Right atrium auricular region (tissue), 2 donors: ENCODE measurements around the gene PALLD. TPM values are rescaled to one million over a fixed set of nuclear protein-coding genes. Genes with fewer than 3 reads are reported as not detected.

Experiments
- DNase-seq: peaks from one replicate; pipeline ENCODE4 v3.0.0-alpha.2; 2019; ENCODE audit warnings: low spot score
- H3K27ac ChIP-seq, 2 donors: fragments of 200-600 bp; sonication (generic); 1 replicate in 1 of 2; 2 replicates in 1 of 2; pipeline ENCODE4 v1.5.1; 2016 to 2019
- H3K27me3 ChIP-seq, 2 donors: fragments of 200-600 bp; sonication (generic); one replicate each; pipeline versions ENCODE4 v1.5.1 to v1.6.0; 2017 to 2019
- H3K36me3 ChIP-seq: fragments of 200-600 bp; sonication (generic); one replicate; pipeline ENCODE4 v1.5.1; 2016
- H3K4me1 ChIP-seq, 2 donors: fragments of 200-600 bp; sonication (generic); one replicate each; pipeline versions ENCODE4 v1.5.1 to v1.6.0; 2017 to 2019
- H3K4me3 ChIP-seq, 2 donors: fragments of 200-600 bp; sonication (generic); 1 replicate in 1 of 2; 2 replicates in 1 of 2; pipeline ENCODE4 v1.5.1; 2017 to 2019; ENCODE audit warnings: mild to moderate bottlenecking in 1 of 2, moderate library complexity in 1 of 2
- H3K9me3 ChIP-seq, 2 donors: fragments of 200-600 bp; sonication (generic); one replicate each; pipeline ENCODE4 v1.5.1; 2019
- CTCF ChIP-seq, 2 donors: fragments of 200-600 bp; sonication (generic); IDR thresholded peaks; one replicate each; pipeline ENCODE4 v1.5.1; 2019; ENCODE audit warnings: antibody characterized with exemption in 2 of 2
- total RNA-seq, 2 donors: library from RNA; depleted of rRNA; stranded (reverse); fragments of >200 nt; gene quantifications; one replicate each; pipeline ENCODE4 v1.1.0, GENCODE V29; 2016

PALLD gene
- total RNA-seq, 2 donors from 2014 or later, result 764 to 782 TPM

GRCh38 chr4:168461821-168462220 lies 35.0 kb upstream of the PALLD start:
- H3K9me3 ChIP-seq, result no peaks in the 10 kb centered on the region
- DNase-seq, result no peak
- H3K4me1 ChIP-seq, result no peaks in the 10 kb centered on the region
- no peak overlapping the region for H3K4me3 ChIP-seq
- no peaks in the 10 kb centered on the region for H3K27me3 ChIP-seq
- no peaks in the 10 kb centered on the region for H3K36me3 ChIP-seq
- no peak for TF ChIP-seq CTCF (IDR thresholded peaks at IDR 0.05)
- no peak overlapping the region for H3K27ac ChIP-seq

- no peak for DNase-seq
- no peak overlapping the region for H3K27ac ChIP-seq
- H3K4me1 ChIP-seq, result no peaks in the 10 kb centered on the region
- TF ChIP-seq CTCF (IDR thresholded peaks at IDR 0.05), result no peak
- no peak overlapping the region for H3K4me3 ChIP-seq
- no peaks in the 10 kb centered on the region for H3K27me3 ChIP-seq
- peaks cover 0 to 2% of the 10 kb centered on the region in 2 donors for H3K9me3 ChIP-seq
- H3K36me3 ChIP-seq, result peaks cover 18% of the 10 kb centered on the region
These were observed 23.9 kb upstream of the PALLD start for GRCh38 chr4:168472920-168473319.

GRCh38 chr4:168474660-168475320 lies 22.1 kb upstream of the PALLD start:
- DNase-seq, result no peak
- Histone ChIP-seq H3K9me3 (no peaks in the 10 kb centered on the region), H3K4me3 (no peak overlapping the region), H3K27ac (no peak overlapping the region), H3K4me1 (no peaks in the 10 kb centered on the region), H3K27me3 (no peaks in the 10 kb centered on the region), H3K36me3 (peaks cover 18% of the 10 kb centered on the region)
- no peak for TF ChIP-seq CTCF (IDR thresholded peaks at IDR 0.05)

- no peak for DNase-seq
- no peak for TF ChIP-seq CTCF (IDR thresholded peaks at IDR 0.05)
- peaks cover 14% of the 10 kb centered on the region for H3K36me3 ChIP-seq
- H3K4me1 ChIP-seq, result no peaks in the 10 kb centered on the region
- H3K27me3 ChIP-seq, result no peaks in the 10 kb centered on the region
- H3K4me3 ChIP-seq, result no peak overlapping the region
- H3K27ac ChIP-seq, result no peak overlapping the region
- no peaks in the 10 kb centered on the region for H3K9me3 ChIP-seq
These were observed 21.1 kb upstream of the PALLD start for GRCh38 chr4:168475745-168476144.

GRCh38 chr4:168478868-168479267 lies 18.0 kb upstream of the PALLD start:
- peaks cover 0 to 8% of the 10 kb centered on the region in 2 donors for H3K4me1 ChIP-seq
- no peak overlapping the region for H3K27ac ChIP-seq
- H3K4me3 ChIP-seq, result no peak overlapping the region

More at GRCh38 chr4:168478868-168479267, 18.0 kb upstream of the PALLD start:
- no peak for DNase-seq
- TF ChIP-seq CTCF (IDR thresholded peaks at IDR 0.05), result no peak
- no peaks in the 10 kb centered on the region for H3K27me3 ChIP-seq
- no peaks in the 10 kb centered on the region for H3K36me3 ChIP-seq
- no peaks in the 10 kb centered on the region for H3K9me3 ChIP-seq
